Urinary bladder (tissue), 4 donors: ENCODE measurements around the gene KCNMB1. TPM values are rescaled to one million over a fixed set of nuclear protein-coding genes. Genes with fewer than 3 reads are reported as not detected.
A peak's percentile ranks its signal among the peaks of the same experiment; 100 is the strongest.

Experiments
- DNase-seq: peaks from one replicate; pipeline ENCODE4 v3.0.0-alpha.2; 2015; ENCODE audit errors: extremely low spot score
- H3K27ac ChIP-seq: one replicate; pipeline ENCODE4 v1.5.1; 2013; ENCODE audit warnings: low read depth, mild to moderate bottlenecking, moderate library complexity
- H3K36me3 ChIP-seq: one replicate; pipeline ENCODE4 v1.6.1; 2013; ENCODE audit warnings: mild to moderate bottlenecking, moderate library complexity; ENCODE audit not compliant: insufficient read depth
- H3K4me1 ChIP-seq: one replicate; pipeline ENCODE4 v1.6.1; 2013; ENCODE audit warnings: mild to moderate bottlenecking, moderate library complexity; ENCODE audit not compliant: insufficient read depth
- H3K4me3 ChIP-seq: one replicate; pipeline ENCODE4 v1.5.1; 2013; ENCODE audit warnings: low read depth, low read length
- WGBS: extraction: QIAGEN DNeasy Blood & Tissue Kit; methylation state at CpG from one replicate; pipeline ENCODE4 v1.1.7; 2013; 5-methylcytosine and 5-hydroxymethylcytosine counted together
- polyA plus RNA-seq: library from polyadenylated mRNA; stranded (reverse); fragments of 200-250 nt; gene quantifications from one replicate; pipeline ENCODE4 v1.2.3, GENCODE V29; 2013
- total RNA-seq: library from RNA; depleted of rRNA; stranded (reverse); fragments of >200 nt; gene quantifications from one replicate; pipeline ENCODE4 v1.2.3, GENCODE V29; 2014
- donor health status: healthy with polysubstance abuse.
- donor health status: healthy.

KCNMB1 gene, protein sequence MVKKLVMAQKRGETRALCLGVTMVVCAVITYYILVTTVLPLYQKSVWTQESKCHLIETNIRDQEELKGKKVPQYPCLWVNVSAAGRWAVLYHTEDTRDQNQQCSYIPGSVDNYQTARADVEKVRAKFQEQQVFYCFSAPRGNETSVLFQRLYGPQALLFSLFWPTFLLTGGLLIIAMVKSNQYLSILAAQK
- total RNA-seq (10.8 TPM), polyA plus RNA-seq (82.8 TPM)

DNA sequence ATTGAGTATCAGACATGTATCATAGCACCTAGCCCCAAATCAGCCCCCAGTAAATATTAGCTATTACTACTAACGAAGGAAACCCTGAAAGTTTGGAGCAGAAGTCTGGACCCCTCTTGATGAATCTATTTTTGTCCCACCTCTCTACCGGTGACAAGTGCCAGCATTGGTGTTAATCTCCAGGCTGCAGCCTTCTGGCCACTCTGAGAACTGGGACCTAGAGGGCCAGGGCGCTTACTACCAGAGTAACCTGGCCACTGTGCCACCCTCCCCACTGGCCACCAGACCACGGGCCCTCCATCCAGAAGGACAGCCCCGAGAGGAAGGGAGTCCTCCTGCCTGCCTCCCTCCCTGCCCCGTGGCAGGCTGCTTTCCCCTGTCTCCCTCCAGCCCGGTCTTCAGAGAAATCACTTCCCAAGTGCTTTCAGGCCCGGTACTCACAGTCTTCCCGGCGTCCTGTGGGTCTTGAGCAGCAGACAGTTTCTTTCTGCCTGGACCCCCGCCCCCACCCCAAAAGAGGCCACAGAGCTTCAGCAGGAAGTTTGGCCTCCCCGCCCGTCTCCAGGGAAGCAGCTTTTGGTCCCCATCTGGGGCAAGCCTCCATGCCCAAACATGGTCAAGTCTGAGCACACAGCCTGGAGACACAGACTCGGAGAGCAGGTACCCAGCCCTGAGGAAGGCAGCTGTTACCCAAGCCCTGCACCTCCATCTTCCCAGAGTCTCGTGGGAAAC lies at the start of gene KCNMB1:
Gene KCNMB1 (minus strand): TSS at position 550 of the 732 bp plus-strand sequence. CDS start 3,920 bp downstream, outside the sequence.
- WGBS: 21% methylated on average over 15 of the region's 15 CpGs
- H3K4me1 ChIP-seq: no peaks in the 10 kb centered on the region
- H3K36me3 ChIP-seq: no peaks in the 10 kb centered on the region
- DNase-seq: no peak
- peak within 1 kb of the TSS; percentile 27 for H3K27ac ChIP-seq
- H3K4me3 ChIP-seq: peak within 1 kb of the TSS; percentile 14

DNA sequence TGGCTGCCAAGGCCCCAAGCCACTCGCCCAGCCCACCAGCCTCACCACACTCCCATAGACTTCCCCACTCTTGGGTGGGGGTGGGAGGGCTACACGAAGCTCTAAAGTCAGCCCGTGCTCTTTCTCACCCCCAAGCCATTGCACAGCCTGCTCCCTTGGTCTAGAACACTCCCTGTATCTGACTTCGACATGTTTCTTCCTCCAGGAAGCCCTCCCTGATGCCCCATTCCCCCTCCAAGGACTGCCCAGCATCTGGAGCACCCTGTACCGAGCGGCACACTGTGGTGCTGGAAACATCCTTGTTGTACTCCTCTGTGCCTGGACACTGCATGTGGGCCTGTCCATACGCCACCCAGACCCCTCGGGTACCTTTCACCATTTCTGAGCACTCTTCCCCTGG lies 49.4 kb upstream of the KCNMB1 start:
- no peak overlapping the region for H3K27ac ChIP-seq
- no peak for DNase-seq
- no peaks in the 10 kb centered on the region for H3K4me1 ChIP-seq
- WGBS: 93% methylated on average over 8 of the region's 8 CpGs
- no peak overlapping the region for H3K4me3 ChIP-seq
- no peaks in the 10 kb centered on the region for H3K36me3 ChIP-seq

DNA sequence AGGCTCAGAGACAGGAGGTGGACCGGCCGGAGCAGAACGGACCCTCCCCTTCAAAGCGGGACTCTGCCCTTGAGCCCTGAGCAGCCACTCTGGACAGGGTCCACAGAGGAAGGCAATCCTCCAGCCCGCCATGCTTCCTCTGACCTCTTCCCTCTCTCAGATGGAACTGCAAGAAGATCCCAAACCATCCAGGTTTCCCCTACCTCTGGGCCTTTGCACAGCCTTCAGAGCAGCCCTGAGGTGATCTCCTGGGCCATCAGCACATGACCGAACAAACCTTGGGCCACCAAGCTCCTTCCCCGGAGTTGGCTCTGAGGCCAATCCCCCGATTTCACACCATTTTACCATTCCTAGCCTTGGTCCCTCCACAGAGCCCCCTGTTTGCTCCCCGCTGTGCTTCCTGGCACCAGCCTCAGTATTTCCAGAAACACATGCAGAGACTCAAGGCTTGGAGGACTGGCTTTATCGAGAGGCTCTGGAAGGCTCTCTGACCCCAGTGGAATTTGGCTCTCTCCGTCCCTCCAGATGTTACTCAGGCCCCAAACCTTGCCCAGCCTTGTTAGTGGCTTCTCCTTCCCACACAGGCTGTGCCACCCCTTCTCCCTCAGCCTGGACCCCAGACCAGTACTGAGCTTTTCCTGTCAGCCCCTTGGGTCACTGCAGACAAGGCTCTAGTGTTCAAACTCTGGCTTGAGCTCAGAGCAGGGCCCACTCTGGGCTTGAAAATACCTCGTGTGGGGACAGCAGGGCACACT lies 48.6 kb upstream of the KCNMB1 start:
- WGBS: 85% methylated on average over 12 of the region's 12 CpGs
- Histone ChIP-seq H3K4me3 (no peak overlapping the region), H3K27ac (no peak overlapping the region), H3K36me3 (no peaks in the 10 kb centered on the region), H3K4me1 (no peaks in the 10 kb centered on the region)
- no peak for DNase-seq

DNA sequence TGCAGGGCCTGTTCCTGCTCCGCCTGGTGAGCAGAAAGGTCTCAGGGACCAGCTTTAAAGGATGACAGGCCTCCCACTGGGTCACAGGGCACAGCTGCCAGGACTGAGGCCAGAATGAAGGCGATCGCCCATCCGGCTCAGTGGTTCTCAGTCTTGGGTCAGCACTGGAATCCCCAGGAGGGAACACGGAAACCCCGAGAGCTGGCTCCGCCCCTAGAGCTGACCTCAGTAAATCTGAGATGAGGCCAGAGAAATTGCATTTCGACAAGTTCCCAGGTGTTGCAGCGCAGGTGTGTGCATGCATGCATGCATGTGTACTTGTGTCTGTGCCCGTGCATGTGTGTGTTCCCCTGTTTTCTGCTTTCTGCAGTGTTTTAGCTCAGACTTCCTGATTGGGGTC lies 47.2 kb upstream of the KCNMB1 start:
- no peak overlapping the region for H3K4me3 ChIP-seq
- H3K4me1 ChIP-seq: no peaks in the 10 kb centered on the region
- no peaks in the 10 kb centered on the region for H3K36me3 ChIP-seq
- WGBS: 89% methylated on average over 10 of the region's 10 CpGs
- DNase-seq: no peak
- no peak overlapping the region for H3K27ac ChIP-seq

DNA sequence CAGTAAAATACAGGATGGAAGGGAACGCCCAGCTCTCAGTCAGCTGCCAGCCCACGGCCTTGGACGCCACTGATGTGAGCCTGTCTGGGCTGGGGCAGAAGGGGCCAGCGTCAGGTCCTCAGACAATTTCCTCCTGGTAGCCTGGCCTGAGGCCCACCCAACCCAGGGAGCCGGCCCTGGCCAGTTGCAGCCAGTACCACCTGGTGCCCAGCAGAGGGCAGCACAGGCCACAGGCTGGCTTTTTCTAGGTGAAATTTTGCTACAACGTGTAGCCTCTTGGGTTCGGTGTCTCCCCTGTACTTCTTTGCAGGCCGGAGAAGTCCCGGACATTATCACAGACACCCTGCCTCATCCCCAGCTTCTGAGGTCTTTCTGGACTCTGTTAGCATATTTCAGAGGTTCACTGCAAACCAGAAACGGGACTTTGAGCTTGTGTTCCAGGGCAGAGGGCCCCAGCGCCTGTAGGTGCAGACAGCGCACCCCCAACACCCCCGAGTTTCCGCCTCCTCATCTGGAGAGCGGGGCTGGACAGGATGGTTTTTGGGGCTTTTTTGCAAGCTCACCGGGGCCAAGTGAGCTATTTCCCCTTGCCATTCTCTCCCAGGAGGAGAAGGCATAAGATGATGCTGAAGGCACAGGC lies 45.9 kb upstream of the KCNMB1 start:
- no peaks in the 10 kb centered on the region for H3K4me1 ChIP-seq
- H3K36me3 ChIP-seq: no peaks in the 10 kb centered on the region
- no peak for DNase-seq
- H3K27ac ChIP-seq: no peak overlapping the region
- H3K4me3 ChIP-seq: no peak overlapping the region
- WGBS: 42% methylated on average over 16 of the region's 16 CpGs

DNA sequence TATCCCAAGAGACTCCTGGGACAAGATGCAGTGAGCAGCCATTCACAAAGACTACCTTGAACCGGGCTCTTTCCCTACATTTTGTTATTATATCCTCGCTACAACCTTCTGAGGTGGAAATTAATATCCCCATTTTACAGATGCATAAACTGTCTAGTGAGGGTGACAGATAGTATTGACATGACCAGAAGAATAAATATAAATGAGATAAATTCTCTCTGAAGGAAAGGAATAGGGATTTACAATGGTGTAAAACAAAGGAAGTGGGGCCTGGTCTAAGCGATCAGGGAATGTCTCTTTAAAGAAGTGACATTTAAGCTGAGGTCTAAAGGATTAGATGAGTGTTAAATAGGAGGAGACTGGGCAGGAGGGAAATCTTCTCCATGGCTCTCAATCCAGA lies 43.5 kb upstream of the KCNMB1 start:
- Histone ChIP-seq H3K4me1 (no peaks in the 10 kb centered on the region), H3K27ac (no peak overlapping the region), H3K4me3 (no peak overlapping the region), H3K36me3 (no peaks in the 10 kb centered on the region)
- 91% methylated on average over 3 of the region's 3 CpGs for WGBS
- DNase-seq: no peak

DNA sequence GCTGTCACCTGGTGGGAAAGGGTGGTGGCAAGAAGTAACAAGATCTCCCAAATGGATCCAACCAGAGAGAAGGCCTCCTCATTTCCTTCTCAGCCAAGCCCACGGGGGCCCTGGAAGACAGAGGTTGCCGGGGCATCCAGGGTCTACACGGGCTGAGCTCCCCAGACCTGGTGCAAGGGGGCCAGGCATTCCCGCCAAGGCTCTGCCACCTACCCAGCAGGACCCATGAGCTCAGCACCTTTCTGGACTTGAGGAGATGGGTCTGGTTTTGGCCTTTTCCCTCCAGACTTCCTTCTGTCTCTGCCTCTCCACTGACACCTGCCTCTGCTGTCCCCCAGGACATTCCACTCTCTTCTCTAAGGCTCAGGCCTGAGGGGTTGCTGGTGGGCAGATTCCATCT lies 42.4 kb upstream of the KCNMB1 start:
- no peak overlapping the region for H3K27ac ChIP-seq
- no peak for DNase-seq
- WGBS: 86% methylated on average over 4 of the region's 4 CpGs
- H3K4me3 ChIP-seq: no peak overlapping the region
- no peaks in the 10 kb centered on the region for H3K4me1 ChIP-seq
- H3K36me3 ChIP-seq: no peaks in the 10 kb centered on the region

DNA sequence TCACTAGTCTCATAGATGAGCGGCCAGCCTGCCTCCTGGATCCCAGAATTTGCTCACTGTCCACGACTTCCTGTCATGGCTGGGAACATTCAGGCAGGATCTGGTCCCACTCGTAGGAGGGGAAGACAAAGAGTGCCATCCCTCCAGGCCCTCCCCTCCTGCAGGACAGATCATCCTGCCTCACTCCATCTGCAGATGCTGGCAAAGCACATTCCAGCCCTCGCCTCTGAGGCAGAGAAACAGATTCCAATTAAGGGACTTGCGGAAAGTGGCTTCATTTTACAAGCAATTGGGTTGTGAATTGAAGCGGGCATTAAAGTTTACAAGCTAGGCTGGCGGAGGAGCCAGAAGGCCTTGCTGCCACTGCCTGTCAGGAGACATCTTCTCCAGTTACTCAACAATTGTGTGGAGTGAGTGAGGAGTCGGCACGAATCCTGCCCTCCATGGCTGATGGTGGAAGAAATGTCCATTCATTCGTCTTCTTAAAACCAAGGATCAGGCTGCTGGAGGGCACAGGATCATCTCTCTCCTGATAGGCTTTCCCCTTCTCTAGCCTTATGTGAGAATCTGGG lies 41.8 kb upstream of the KCNMB1 start:
- H3K27ac ChIP-seq: no peak overlapping the region
- no peaks in the 10 kb centered on the region for H3K4me1 ChIP-seq
- no peak for DNase-seq
- H3K4me3 ChIP-seq: no peak overlapping the region
- H3K36me3 ChIP-seq: no peaks in the 10 kb centered on the region
- WGBS: 64% methylated on average over 10 of the region's 10 CpGs

DNA sequence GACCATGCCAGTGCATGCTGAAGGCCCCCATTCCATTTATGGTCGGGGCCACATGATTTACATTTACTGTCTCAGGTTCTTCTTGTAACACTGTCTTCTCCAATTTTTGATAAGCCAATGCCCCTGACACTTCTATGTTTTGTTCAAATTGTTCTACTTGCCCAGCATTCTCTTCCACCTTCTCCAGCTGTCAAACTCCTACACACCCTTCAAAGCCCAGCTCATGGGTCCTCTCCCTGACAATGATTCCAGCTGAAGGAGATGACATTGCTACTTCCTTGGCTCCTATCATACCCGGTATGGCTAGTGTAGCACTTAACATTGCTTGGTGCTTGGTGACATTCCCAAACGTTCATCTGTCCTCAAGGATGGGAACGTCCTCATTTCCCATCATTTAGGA lies 41.1 kb upstream of the KCNMB1 start:
- Histone ChIP-seq H3K4me1 (no peaks in the 10 kb centered on the region), H3K27ac (no peak overlapping the region), H3K36me3 (no peaks in the 10 kb centered on the region), H3K4me3 (no peak overlapping the region)
- WGBS: 84% methylated on average over 4 of the region's 4 CpGs
- no peak for DNase-seq

DNA sequence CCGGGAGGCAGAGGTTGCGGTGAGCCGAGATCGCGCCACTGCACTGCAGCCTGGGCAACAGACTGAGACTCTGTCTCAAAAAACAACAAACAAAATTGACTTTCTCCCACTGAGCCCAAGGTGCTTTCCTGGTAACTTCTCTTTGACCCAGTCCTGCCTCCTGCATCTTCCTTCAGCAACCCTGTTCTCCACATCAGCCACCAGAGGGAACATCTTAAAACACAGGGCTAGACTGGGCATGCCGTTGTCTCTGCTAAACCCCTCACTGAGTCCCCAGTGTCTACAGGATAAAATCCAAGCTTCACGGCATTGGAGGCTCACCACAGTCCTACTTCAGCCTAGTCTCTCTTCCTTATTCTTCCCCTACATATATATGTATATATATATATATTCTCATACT lies 39.8 kb upstream of the KCNMB1 start:
- WGBS: 65% methylated on average over 7 of the region's 7 CpGs
- no peaks in the 10 kb centered on the region for H3K36me3 ChIP-seq
- H3K4me1 ChIP-seq: no peaks in the 10 kb centered on the region
- no peak for DNase-seq
- H3K4me3 ChIP-seq: no peak overlapping the region
- H3K27ac ChIP-seq: no peak overlapping the region

DNA sequence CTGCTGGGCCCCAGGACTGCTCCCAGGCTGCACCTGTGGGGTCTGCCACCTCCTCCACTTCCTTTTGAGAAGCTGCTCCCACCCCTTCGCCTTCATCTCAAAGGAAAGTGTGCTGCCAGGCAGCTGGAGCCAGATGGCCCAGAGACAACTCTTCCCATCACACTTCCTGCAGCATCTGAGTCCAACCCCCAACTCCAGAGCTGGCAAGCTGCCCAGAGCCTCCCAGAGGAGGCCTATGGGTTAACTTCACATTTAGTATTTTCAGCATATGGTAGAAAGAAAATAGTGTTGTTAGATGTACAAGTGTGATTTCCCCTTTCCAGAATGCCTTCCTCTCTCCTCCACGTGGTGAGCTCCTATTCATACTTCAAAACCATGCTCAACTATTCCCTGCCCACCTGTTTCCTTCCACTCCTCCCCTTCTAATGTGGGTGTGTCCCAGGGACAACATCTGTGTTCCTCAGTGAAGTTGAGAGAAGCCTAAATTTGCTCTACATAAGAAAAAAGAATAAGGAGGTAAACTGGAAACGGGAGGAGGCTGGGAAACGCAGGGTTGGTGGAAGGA lies 38.6 kb upstream of the KCNMB1 start:
- Histone ChIP-seq H3K27ac (no peak overlapping the region), H3K4me3 (no peak overlapping the region), H3K36me3 (no peaks in the 10 kb centered on the region), H3K4me1 (no peaks in the 10 kb centered on the region)
- 28% methylated on average over 4 of the region's 4 CpGs for WGBS
- no peak for DNase-seq

DNA sequence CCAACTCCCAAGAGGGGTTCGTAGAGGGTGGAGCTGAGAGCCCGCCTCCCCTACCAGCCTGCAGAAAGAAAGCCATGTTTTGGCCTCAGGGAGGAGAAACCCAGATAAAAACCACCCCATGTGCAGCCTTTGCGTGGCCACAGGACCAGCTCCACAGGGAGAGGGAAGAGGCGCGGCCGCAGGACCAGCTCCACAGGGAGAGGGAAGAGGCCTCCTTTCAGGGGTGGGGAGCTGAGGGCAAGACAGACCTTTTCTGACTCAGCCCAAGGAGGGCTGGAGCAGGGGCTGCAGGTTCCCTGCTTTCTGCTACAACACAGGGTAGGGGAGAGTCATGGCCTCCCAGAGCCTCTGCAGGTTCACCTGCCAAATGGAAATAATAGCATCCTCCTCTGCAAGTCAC lies 37.6 kb upstream of the KCNMB1 start:
- H3K27ac ChIP-seq: no peak overlapping the region
- no peaks in the 10 kb centered on the region for H3K4me1 ChIP-seq
- DNase-seq: no peak
- no peak overlapping the region for H3K4me3 ChIP-seq
- H3K36me3 ChIP-seq: no peaks in the 10 kb centered on the region
- 70% methylated on average over 6 of the region's 6 CpGs for WGBS

DNA sequence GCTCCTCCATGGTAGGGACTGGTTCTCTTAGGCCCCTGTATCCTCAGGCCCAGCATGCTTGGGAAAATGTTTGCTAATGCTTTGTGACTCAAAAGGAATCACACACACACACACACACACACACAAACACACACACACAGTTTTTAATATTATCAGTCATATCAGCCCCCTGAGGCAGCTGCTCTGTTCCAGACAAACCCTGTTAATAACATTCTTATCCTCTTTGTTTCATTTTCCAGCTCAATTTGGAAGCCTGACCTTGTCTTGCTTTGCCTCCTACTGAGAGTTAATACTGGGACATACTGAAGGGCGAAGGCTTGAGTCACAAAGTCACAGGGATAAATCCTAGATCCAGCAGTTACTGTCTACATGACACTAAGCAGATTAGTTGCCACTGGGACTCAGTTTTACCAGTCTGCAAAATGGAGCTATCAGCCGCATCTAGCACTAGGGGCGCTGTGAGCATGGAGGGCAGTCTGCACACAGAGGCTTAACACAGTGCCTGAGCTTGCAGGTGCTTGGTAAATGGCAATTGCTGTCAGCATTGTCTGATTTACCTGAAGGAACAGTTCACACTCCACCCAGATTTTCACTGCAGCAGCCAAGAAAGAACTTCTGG lies 37.1 kb upstream of the KCNMB1 start:
- Histone ChIP-seq H3K36me3 (no peaks in the 10 kb centered on the region), H3K4me3 (no peak overlapping the region), H3K27ac (no peak overlapping the region), H3K4me1 (no peaks in the 10 kb centered on the region)
- DNase-seq: no peak
- WGBS: 90% methylated on average over 3 of the region's 3 CpGs
